NCI-H460 (cell line): ENCODE data around the gene UBE2E1. TPM values are rescaled to one million over a fixed set of nuclear protein-coding genes. Genes with fewer than 3 reads are reported as not detected.
A peak's percentile ranks its signal among the peaks of the same experiment; 100 is the strongest.

Experiments used
- DNase-seq: peaks from one replicate; pipeline ENCODE4 v3.0.0-alpha.2; 2016; ENCODE audit warnings: low read depth; ENCODE audit errors: extremely low read depth
- polyA plus RNA-seq: library from polyadenylated mRNA; depleted of rRNA; stranded (reverse); fragments of >200 nt; gene quantifications from 2 replicates; pipeline ENCODE4 v1.2.3, GENCODE V29; 2014; cell fraction: nucleus; rRNA removed
- total RNA-seq: library from RNA; depleted of rRNA; stranded (reverse); fragments of >200 nt; shearing (Covaris generic); gene quantifications from 2 replicates; pipeline ENCODE4 v1.2.3, GENCODE V29; 2014; rRNA removed

Gene UBE2E1
- total RNA-seq = 77.1 and 87.2 TPM in 2 replicates
- 51.4 and 85.8 TPM in 2 replicates for polyA plus RNA-seq

DNA sequence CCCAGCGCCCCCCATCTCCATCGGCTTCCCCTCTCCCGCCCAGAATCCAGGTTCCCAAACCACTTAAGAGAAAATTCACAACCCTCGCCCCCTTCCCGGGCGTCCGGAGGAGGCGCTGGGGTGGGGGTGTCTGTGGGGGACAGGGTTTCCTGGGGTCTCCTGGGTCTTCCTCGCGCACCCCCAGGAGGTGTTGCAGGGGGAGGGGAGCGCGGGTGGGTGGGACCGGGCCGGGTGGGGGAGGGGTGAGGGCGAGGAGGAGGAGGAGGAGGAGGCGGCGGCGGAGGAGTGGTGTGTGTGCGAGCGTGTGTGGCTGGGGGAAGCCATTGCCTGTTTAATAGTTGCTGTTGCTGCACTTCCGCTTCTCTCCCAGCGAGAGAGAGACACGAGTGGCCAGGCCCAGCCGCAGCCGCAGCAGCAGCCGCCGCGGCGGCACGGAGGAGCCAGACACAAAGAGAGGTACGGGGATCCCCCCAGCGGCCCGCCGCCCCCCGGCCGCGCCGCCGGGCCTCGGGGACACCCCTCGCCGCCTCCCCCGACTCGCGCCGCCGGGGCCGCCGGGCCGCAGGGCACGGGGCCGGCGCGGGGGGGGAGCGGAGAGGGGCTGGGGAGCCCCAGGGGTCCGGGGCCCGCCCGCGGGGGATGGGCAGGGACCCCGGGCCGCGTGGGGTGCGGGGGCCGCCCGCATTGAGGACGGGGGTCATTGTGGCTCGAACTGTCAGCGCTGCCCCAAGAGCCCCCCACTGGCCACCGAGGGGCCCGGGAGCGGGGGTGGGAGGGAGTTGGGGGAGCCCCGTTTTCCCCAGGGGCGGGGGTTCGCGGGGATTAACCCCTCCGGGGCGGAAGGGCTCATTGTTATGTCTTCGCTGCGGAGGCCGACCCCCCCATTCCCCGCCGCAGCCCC is at the start of gene UBE2E1:
Gene UBE2E1, plus strand, starts transcription at position 323 of the 901 bp plus-strand sequence. CDS start 1,315 bp downstream, outside the sequence.
- DNase-seq = peak; percentile 36

DNA sequence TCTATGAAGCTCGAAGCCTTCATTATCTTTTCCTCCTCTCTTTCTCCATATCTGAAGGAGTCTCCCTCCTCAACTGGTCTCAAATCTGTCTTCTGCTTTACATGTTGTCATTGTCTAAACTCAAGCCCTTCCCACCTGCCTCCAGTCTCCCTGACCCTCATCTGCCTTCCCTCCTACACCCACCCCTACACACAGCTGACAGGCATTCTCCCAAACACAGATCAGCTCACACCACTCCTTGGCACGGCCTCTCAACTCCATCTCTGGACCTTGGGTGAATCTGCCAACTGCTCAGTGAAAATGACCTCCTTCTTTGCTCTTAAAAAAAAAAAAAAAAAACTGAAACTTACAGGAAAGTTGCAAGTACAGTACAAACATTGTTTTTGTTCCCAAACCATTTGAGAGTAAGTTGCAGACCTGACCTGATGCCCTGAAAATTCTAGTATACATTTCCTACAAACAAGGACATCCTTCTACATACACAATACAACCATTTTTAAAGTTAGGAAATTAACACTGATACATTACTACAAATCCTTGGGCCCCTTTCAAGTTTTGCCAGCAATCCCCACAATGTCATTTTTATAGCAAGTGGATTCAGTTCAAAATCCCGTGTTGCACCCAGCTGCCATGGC is 49.4 kb upstream of the UBE2E1 start:
- DNase-seq = no peak

DNA sequence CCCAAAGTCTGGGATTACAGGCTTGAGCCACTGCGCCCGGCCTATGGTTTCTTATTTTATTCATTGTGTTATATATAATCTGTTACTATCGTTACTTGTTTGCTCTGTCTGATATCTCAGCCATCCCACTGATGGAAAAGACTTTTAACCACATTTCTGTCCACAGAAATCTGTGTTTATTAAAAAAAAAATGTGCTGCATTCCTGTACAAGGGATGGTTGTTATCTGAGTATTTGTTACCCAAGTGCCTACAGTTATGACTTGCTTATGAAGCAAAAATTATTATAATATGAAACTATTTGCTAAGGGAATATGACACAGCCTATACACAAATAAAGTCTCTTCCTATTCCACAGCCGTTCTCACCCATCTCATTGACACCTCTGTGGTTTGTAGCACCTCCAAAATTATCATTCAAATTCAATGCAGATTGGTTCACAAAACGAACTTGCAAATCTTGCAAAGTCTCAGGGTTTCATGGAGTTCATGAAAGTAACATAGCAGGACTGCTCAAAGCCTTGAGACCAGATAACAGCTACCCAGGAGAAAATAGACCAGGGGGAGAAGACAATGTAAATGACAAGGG is 47.4 kb upstream of the UBE2E1 start:
- DNase-seq = no peak

DNA sequence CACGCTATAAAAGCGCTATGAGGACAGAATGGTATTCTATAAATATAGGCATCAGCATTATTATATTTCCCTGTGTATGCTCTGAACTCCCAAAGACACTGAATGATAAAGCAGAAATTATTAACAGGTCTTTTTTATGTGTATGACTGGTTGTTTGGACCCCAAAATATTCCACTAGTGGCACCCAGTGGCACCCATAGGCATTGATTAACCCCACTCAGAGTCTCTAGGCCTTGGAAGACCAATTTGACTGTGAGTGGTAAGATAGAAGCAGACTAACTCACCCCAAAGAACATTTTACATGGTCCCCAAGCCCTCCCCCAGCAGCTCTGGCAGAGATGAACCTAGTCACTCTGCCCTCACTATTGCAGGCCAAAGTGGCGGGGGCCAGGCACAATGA is 45.4 kb upstream of the UBE2E1 start:
- no peak for DNase-seq

DNA sequence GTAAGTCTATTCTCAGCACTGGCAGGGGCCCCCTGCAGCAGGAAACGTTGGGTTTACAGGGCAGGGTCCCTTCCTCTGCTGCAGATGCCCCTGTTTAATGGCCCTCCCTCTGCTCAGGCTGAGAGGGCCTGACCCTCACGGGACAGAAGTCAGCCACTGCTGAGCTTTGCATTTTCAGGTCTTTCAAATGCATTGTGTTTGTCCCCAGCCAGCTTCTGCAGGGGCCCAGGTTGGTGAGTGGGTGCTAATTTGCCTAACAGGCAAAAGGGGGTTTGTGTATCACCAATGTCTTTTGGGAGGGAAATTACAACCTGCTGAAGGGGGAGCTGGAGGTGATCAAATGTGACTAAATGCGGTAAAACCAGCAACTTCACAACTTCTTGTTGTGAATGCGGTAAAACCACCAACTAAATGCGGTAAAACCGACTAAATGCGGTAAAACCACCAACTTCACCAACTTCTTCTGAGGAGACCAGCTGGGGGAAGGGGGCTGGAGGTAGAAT is 44.8 kb upstream of the UBE2E1 start:
- DNase-seq = no peak

DNA sequence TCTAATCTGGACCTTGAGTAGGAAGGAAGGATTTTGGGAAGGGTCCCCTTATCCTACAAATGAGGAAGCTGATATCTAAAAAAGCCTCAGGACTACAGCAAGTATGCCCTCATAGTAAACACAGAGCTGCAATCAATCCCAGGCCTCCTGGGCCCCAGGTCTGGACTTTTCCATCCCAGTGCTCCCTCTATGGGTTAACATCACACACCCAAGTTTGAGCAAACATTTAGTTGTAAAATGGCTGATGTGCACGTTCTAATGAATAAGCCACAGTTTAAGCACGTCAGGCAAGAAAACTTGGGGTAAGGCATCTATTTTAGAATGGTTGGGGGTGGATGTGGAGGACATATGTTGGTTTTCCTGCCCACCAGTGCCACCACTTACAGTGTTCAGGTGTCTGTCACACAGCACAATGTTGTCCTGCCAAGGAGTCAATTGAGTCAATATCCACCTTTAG is 44.3 kb upstream of the UBE2E1 start:
- DNase-seq = peak; percentile 42

DNA sequence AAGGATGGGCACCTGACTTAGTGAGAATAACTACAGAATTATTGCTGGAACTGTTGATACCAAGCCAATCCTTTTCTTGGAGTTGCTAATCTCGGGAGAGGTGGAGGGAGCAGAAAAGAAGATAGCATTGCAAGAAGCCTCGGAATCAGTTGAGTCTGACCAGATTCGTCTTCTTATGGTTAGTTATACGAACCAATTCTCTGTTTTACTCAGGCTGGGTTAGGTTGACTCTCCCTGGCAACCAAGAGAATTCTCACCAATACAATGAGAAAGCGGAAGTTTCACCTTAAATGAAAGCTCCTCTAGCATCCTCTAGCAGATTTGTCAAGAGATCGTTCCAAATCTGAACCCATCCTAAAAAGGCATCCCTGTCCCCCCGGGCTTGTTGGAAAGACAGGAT is 43.5 kb upstream of the UBE2E1 start:
- no peak for DNase-seq

DNA sequence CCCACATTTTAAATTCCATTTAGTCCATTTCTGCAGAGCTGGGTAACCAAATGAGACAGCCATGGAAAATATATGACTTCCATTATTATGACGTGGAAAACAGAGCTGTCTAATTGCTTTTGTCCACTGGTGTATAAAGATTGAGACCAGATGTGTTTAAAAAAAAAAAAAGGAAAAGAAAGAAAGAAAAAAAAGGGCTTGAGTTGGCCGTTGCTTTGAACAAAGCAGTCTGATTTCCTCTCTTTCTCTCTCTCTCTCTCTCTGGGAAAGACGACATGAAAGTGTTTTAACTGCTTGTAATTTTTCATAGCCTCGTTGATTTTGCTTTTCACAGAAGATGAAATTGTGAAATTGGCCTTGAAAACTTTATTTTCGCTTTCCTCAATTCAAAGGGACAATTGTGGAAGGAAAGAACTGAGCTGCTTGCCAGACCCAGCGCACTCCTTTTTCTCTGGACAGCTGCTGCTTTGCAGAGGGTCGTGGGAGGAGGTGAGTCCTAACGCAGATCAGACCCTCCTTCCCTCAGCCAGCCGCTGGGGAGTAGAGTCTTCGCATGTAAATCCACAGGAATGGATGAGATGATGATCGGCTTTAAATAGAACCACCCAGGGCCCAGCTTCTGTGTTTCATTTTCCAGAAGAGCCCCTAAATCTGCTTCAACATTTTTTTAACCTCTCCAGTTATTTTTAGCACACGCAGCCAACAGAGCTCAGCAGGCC is 42.8 kb upstream of the UBE2E1 start:
- no peak for DNase-seq

DNA sequence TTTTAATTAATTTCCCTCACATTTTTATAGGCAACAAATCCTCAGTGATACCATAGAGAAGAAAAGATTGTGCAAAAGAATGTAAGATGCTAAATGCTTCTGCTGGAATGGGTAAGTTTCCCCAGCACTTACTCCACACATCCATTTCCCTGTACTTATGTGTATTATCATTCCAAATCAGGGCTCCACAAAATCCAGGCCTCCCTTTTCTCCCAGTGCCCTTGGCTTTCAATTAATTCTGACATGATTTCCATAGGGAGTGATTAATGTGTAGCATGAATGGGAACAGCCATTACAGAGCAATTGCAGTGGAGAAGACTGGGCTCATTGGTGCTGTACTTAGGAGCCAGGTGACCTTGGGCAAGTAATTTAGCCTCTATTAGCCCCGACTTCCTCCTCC is 41.3 kb upstream of the UBE2E1 start:
- no peak for DNase-seq

DNA sequence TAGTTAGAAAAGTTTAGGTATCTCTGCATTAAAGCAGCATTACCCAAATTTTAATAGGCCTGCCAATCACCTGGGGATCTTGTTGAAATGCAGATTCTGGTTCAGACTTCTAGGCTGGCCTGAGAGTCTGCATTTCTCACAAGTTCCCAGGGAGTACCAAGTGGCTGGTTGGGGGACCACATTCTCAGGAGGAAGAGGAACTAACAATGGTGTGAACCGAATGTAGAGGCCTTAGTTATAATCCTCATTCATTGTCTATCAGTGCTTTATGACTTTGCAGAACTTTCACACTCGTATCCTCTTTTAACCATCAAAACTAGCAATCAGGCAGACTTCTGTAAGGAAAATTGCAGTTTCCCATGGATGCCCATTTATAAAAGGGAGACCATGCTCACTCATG is 38.2 kb upstream of the UBE2E1 start:
- DNase-seq = no peak

DNA sequence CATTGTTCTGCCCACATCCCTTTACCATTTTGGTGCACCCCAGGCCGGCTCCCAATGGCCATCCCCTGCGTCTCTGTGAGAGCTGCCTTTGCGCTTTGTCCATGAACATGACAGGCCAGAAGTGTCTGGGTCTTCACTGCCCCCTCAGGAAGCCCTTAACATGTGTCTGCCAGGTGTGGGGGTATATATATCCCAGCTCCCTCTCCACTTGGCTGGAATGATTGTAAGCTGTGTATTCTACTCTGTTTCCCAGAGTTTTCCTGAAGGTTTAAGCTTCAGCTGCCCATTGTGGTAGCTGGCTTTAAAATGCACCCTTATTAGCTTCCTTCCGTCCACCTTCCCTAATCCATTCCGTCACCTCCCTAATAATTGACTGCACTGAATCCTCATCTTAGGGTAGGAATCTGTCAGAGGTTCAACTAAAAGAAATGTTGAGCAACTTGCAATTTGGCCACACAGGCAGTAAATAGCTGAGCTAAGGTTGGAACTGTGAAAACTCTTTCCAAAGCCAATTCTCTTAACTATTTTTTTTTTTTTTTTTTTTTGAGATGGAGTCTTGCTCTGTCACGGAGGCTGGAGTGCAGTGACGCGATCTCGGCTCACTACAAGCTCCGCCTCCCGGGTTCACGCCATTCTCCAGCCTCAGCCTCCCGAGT is 30.4 kb upstream of the UBE2E1 start:
- DNase-seq = no peak

DNA sequence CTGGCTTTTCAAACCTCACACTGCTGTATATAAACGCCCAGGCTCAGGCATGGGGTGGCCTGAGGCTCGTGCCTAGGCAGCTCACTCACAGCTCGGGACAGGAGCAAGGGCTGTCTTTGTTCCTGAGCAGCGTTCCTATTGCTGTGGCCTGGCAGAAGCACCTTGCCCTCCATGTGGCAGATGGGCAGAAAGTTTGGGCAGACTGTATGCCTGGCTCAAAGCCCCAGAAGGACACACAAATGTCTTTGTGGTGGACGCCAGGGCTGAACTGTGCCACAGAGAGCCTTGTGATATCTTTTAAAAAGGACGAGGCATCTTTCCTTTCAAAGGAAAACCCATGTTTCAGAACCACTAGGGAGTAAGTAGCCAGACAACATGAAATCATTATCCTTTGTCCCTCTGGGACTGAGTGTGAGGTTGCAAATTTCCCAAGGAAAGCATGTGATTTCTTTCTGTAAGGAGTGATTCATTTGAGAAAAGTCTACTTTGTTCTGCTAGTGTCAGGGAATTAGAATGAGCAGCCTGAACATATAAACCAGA is 29.3 kb upstream of the UBE2E1 start:
- DNase-seq = no peak

DNA sequence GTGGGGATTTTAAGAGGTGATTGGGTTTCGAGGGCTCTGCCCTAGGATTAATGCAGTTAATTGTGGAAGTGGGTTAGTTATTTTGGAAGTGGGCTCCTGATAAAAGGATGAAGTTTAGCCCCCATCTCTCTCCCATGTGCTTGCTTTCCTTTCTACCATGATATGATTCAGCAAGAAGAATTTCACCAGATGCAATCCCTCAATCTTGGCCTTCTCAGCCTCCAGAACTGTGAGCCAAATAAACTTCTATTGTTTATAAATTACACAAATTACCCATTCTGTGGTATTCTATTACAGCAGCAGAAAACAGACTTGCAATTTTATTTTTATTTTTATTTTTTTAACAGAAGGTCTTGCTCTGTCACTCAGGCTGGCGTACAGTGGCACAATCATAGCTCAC is 27.3 kb upstream of the UBE2E1 start:
- no peak for DNase-seq

DNA sequence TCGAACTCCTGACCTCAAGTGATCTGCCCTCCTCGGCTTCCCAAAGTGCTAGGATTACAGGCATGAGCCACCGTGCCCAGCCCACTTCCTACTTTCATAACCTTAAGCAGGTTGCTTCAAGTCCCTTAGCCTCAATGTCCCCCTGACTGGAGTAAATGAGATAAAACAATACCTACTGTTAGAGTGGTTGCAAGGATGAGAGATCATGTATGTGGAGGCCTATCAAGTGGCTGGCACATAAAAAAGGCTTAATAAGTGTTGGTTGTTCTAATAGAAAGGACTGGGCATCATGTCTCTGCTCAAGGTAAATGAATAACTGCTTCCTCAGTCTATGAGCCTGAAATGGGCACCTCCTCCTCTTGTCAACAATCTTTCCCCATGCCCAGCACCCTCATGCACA is 25.9 kb upstream of the UBE2E1 start:
- DNase-seq = no peak

DNA sequence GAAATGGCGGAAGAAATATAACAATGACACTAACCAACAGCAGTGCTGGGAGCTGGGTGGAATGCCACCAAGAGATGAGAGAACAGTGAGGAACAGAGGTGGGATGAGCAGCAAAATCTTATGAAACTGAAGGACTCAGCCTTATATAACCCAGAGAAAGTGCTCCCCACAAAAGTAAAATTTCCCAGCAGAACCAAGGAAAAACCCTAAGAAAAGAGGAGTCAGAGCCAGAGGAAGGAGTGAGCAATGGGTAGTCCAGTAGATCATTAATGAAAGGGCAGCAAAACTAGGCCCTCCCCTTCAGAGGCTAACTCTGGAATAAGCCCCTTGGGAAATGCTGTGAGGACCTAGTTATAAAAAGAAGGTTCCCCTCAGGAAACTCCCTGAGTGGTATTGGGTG is 24.7 kb upstream of the UBE2E1 start:
- no peak for DNase-seq

DNA sequence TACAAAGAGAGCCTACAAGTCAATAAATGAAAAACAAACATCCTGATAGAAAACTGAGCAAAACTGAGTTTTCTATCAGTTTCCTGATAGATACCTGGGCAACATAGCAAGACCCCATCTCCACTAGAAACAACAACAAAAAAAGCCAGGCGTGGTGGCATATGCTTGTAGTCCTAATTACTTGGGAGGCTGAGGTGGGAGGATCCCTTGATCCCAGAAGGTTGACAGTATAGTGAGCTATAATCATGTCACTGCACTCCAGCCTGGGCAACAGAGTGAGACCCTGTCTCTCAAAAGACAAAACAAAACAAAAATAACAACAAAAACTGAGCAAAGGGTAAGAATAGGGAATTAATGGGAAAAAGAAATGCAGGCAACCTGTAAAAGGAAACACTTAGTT is 23.9 kb upstream of the UBE2E1 start:
- DNase-seq = no peak

DNA sequence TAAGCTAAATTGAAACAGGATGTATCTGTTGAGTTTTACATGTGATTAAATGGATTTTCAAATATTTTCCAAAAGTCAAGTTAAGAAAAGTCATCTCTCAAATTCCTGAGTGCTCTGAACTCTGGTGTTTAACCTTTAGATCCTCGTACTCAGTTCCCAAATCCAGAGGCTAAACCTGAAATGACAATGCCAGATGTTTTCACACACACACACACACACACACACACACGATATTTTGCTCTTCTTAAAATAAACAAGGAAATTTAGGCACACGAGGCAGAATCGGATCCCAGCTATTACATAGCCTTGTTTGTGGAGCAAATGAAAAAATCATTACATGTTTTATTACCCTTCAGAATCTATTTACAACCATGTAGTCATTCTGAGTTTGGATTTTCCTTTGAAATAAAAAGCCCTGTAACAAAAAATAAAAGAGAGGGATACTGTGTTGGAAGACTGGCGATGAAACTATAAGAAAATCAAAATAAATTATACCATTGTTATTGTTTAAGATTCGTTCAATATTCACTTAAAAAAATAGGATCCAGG is 20.6 kb upstream of the UBE2E1 start:
- DNase-seq = no peak

DNA sequence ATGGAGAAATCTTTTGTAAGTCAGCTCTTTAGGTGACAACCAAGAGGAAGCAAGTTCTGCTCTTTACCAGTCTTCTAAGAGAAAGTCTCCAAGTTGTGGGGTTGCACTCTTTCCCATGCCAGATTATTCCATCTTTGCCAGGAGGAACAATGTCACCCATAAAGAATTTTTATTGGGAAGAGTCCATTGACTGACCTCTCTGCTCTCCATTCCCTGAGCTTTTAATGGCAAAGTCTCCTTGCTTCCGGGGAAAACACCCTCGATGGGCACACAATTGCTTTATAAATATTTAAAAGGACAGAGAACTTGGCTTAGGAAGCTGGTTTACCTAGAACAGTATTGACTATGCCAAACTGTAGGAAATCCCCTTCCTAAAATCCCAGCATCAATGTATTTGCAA is 19.9 kb upstream of the UBE2E1 start:
- DNase-seq = no peak

DNA sequence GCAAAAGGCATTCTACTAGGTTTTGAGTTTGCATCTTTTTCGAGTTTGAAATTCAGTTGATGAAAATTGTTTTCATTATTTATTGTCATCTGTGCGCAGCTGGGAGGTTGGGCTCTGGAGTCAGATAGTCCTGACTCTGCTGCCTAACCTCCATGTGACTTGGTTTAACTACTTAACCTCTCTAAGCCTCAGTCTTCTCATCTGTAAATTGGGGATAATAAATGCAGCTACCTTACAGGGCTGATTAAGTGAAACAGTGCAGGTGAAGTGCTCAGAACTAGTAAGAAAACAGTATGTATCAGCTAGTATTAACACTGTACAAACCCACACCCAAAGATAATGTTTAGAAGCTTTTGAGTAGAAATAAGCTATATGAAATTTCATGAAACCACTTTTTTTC is 14.1 kb upstream of the UBE2E1 start:
- DNase-seq = no peak
